Activated effector memory CD4-positive, alpha-beta T cell treated with Interleukin-2 at 50 U/mL for 16 hours (primary cell): ENCODE results near the gene SLC27A6.
"Not testable (repeated sequence)": the region's sequence is repeated elsewhere in the genome, so short reads cannot be mapped to it uniquely, and the experiment has no call there.

ENCODE experiments used
- DNase-seq: peaks from one replicate; pipeline ENCODE4 v3.0.0-alpha.2; 2020

SLC27A6 gene, protein sequence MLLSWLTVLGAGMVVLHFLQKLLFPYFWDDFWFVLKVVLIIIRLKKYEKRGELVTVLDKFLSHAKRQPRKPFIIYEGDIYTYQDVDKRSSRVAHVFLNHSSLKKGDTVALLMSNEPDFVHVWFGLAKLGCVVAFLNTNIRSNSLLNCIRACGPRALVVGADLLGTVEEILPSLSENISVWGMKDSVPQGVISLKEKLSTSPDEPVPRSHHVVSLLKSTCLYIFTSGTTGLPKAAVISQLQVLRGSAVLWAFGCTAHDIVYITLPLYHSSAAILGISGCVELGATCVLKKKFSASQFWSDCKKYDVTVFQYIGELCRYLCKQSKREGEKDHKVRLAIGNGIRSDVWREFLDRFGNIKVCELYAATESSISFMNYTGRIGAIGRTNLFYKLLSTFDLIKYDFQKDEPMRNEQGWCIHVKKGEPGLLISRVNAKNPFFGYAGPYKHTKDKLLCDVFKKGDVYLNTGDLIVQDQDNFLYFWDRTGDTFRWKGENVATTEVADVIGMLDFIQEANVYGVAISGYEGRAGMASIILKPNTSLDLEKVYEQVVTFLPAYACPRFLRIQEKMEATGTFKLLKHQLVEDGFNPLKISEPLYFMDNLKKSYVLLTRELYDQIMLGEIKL

DNA sequence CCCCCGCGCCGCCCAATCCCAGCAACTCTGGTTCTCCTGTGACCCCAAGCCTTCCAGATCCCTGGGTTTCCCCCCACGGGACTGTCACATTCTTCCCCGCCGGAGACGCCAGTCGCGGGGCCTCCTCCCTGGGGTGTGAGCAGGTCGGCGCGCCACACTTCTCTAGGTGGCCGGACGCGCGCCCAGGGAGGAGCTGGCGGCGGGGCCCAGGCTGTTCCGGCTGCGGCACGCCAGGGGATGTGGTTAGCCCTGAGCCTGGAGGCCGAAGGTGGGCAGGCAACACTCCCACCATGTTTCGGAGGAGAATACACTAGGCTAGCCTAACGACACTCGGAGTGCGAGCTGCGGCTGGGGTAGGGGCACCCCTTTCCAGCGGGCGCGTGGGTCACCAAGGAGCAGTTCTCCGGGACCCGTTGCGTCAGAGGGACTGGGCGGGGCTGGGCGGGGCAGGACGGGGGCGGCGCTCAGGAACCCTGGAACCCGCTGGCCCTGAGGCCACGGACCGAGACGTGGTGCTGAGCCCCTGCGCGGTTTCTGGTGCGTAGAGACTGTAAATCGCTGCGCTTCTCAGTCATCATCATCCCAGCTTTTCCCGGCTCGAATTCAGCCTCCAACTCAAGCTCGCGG lies at the start of gene SLC27A6:
Gene SLC27A6 (plus strand): TSS at position 478 of the 627 bp plus-strand sequence. CDS start 650 bp downstream, outside the sequence.
- DNase-seq: no peak

GRCh38 chr5:128919542-128919941 lies 45.7 kb upstream of the SLC27A6 start:
- DNase-seq: no peak

GRCh38 chr5:128920345-128921215 lies 44.7 kb upstream of the SLC27A6 start:
- DNase-seq: no peak

GRCh38 chr5:128924299-128924698 lies 41.0 kb upstream of the SLC27A6 start:
- no peak for DNase-seq

DNA sequence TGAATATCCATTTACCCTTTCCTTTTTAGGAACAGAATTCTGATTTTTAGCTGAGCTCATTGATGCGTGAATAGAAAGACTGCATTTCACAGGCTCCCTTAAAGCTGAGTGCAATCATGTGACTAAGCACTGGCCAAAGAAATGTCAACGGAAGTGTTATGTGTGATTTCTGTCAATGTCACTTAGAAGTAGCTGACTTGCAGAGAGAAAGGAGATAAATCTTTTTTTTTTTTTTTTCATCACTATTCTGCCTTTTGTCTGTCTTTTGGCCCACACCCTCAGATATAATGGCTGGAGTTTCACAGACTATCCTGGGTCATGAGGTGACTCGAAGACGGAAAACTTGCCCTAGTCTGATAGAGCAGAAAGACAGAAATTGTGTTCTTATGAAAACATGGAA lies 39.3 kb upstream of the SLC27A6 start:
- DNase-seq: no peak

GRCh38 chr5:128927644-128928043 lies 37.6 kb upstream of the SLC27A6 start:
- no peak for DNase-seq

DNA sequence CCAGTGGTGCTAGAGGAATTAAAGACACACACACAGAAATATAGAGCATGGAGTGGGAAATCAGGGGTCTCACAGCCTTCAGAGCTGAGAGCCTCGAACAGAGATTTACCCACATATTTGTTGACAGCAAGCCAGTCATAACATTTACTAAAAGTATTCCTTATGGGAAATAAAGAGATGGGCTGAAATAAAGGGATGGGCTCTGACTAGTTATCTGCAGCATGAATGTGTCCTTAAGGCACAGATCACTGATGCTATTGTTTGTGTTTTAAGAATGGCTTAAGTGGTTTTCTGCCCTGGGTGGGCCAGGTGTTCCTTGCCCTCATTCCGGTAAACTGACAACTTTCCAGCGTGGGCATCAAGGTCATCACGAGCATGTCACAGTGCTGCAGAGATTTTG lies 33.1 kb upstream of the SLC27A6 start:
- not testable (repeated sequence) for DNase-seq

- DNase-seq: not testable (repeated sequence)
Measured at GRCh38 chr5:128943100-128943499, 22.2 kb upstream of the SLC27A6 start.

DNA sequence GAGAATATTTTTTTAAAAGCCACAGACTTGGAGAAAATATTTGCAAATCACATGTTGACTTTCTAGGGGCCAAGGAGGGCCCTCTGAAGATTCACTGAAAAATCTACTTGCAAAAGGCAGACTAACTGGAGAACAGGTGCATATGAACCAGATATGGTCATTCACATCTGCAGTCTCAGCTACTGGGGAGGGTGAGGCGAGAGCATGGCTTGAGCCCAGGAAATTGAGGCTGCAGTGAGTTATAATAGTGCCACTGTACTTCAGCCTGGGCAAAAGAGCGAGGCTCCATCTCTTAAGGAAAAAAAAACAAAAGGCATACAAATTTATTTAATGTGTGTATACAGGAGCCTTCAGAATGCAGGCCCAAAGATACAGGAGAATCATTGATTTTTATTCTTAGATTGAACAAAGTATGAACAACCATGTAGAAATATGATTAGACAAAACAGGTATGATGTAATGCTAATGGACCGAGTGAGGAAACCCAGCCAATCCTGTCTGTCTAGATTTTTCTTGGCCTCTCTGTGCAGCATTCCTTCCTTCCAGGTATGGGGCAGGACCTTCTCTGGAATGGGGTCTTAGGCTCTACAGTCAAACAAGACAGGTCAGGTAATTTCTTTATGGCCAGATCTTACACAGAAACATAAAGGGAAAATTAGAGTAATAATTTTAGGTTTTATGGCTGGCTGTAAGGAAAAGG lies 15.3 kb upstream of the SLC27A6 start:
- DNase-seq: no peak

- DNase-seq: not testable (repeated sequence)
Measured at GRCh38 chr5:128951301-128951700, 14.0 kb upstream of the SLC27A6 start.

DNA sequence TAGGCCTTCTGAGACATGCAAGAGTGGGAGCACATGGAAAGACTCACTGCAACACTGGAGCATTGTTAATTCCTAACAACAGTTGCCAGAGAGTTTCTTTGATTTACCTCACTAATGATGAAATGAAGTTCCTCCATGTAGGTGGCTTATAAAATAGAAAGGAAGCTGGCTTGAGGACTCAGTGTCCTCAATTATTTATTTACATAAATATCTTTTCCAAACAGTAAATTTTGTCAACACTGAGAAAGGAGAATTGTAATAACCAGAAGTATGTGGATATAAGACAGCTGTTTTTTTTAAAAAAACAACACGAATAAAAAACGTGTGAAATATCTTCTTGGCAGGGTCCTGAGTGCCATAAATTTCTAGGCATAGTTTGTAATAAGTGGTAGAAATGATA lies 9.1 kb upstream of the SLC27A6 start:
- DNase-seq: no peak

DNA sequence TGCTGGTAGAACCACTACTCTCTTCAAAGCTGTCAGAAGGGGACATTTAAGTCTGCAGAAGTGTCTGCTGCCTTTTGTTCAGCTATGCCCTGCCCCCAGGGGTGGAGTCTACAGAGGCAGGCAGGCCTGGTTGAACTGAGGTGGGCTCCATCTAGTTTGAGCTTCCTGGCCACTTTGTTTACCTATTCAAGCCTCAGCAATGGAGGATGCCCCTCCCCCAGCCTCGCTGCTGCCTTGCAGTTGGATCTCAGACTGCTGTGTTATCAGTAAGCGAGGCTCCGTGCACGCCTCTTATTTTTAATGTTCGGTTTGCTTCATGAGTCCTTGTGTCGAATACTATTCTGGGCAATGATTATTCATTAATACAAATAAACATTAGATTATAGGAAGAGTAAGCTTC lies 3.1 kb upstream of the SLC27A6 start:
- DNase-seq: no peak

GRCh38 chr5:128965638-128966302 lies 482 bp downstream of the SLC27A6 start:
- DNase-seq: no peak

DNA sequence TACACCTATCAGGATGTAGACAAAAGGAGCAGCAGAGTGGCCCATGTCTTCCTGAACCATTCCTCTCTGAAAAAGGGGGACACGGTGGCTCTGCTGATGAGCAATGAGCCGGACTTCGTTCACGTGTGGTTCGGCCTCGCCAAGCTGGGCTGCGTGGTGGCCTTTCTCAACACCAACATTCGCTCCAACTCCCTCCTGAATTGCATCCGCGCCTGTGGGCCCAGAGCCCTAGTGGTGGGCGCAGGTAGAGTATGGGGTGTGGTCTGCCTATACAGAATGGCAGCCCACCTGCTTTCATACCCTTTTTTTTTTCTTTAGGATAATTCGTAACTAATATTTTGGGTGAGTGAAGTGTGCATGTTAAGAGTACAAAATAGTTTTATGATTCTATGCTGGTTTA lies 1.1 kb downstream of the SLC27A6 start:
- DNase-seq: no peak

DNA sequence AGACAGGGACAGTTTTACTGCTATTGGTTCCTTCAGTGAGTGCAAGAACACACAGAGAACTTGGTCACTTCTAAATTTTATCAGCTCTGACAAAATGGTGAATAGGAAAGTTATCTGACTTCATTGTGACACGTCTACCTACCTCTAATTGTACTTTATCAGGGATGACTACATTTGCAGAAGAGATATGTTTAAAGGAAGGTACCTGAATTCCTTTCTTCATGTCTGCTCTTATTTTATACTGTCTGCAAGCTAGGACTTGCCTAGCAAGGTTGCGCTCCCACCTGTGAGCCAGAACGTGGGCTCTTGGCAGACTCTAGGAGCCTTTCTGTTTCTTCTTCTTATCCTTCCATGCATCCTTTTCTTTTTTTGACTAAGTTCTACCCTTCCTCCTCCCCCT lies 1.6 kb downstream of the SLC27A6 start:
- no peak for DNase-seq

DNA sequence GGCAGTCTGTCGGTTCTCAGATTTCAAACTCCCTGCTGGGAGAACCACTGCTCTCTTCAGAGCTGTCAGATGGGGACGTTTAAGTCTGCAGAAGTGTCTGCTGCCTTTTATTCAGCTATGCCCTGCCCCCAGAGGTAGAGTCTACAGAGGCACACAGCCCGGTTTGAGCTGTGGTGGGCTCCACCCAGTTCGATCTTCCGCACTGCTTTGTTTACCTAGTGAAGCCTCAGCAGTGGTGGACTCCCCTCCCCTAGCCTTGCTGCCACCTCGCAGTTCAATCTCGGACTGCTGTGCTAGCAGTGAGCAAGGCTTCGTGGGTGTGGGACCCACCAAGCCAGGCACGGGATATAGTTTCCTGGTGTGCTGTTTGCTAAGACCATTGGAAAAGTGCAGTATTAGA lies 8.0 kb downstream of the SLC27A6 start:
- no peak for DNase-seq

GRCh38 chr5:128974567-128974966 lies 9.3 kb downstream of the SLC27A6 start:
- no peak for DNase-seq

DNA sequence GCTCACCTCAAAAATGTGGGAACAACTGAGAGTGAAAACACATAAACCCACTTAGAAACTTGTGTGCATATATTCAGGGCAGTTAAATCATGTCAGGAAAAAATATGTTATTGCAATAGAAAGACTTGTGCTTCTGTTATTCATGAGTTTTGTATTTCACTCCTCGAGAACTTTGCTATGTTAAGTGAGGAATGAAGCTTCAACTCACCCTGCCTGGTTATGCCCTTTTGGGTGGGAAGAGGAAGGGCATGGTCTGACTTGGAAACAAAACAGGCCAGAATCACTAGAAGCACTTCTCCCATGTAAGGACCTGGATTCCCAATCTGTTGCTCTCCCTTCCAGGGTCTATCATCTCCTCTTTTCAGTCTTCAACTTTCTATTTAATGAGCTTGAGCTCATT lies 14.5 kb downstream of the SLC27A6 start:
- DNase-seq: no peak

DNA sequence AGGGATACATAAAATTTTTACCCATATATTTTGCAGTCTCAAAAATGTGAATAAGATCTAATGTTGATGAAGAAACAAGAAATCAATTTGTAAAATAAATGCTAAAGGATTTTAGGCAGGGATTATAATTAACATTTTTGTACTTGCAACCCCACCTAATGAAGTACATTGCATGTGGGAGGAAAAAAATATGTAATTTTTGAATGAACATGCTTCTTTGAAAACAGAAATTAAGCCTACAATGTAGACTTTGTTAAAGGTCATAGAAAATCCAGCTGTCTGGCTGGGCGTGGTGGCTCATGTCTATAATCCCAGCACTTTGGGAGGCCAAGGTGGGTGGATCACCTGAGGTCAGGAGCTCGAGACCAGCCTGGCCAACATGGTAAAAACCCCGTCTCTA lies 15.6 kb downstream of the SLC27A6 start:
- DNase-seq: no peak

DNA sequence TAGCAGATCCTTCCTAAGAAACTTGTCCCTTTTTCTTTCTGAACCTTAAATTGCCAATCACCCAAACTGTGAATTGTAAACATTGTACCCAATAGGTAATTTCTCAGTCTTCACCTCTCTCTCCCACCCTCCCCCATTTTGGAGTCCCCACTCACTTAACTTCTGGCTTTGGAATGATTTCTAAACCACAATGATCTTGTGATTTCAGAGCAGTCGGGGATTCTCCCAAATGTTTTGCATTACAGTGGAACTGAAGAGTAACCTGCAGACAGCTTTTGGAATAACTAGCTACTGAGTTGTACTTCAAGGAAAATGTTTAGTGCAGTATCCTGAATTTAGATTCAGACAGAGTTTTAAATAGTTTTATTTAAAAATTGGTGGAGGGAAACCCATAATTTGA lies 19.2 kb downstream of the SLC27A6 start:
- DNase-seq: no peak

DNA sequence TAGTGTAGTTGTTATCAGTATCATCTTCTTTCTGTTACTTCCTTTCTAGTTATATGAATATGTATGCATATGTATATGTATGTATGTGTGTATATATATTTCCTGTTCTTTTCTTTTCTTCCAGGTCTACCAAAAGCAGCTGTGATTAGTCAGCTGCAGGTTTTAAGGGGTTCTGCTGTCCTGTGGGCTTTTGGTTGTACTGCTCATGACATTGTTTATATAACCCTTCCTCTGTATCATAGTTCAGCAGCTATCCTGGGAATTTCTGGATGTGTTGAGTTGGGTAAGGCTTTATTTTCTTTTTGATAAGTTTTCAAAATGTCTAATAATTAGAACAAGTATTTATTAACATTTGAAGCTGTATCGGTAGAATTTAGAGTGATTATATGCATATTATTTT lies 23.2 kb downstream of the SLC27A6 start:
- no peak for DNase-seq
